ENCODE results near the gene PDE4D.

Gene PDE4D

DNA sequence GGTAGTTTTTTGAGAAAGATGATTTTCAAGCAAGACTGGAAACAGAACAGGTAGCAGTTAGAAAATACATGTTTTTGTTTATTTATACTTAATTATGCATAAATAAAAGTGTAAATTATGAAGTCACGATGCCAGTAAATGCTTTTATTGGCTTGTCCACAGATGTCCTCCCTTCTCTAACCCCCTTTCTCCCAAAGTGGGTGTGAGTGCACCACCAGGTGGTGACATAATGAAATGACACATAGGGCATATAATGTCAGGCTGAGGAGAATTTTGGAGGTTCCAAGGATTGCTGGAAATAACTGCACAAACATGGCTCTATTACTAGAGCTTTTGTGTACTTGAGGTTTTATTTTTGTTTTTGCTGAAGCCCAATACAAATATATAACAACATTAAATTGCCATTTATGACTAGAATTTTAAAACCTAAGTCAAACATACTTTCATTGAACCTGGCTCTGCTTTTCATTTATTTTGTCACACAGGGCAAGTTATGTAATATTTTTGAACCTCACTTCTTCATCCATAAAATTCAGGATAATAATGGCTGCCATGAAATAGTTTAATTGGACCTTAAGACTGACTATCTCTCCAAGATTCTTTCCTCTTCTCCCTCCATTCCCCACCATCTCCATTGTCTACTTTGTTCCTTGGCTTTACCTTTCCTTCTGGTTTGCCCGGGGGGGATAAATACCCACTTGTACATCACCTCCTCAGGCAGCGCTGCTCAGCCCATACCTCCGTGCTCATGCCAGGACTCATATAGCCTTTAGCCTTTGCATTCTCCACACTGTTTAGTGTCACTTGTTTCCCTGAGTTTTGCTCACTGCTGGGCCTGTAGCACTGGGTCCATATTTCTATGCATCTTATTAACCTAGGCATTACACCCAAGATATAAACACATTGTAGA, 168.8 kb downstream of the PDE4D start:
- Histone ChIP-seq H3K9ac (ENCODE audit: low read length) (no peak overlapping the region), H3K4me3 (ENCODE audit: low read length) (no peak overlapping the region), H3K27me3 (ENCODE audit: control insufficient read depth, insufficient read depth, low read length) (no peaks in the 10 kb centered on the region), H3K4me1 (ENCODE audit: control insufficient read depth, insufficient read depth, low read length) (no peaks in the 10 kb centered on the region), H3K9me3 (ENCODE audit: control insufficient read depth, low read length) (no peaks in the 10 kb centered on the region), H3K36me3 (ENCODE audit: control insufficient read depth, insufficient read depth, low read length) (no peaks in the 10 kb centered on the region)

GRCh38 chr5:59722874-59723273, 170.7 kb downstream of the PDE4D start:
- Histone ChIP-seq H3K36me3 (ENCODE audit: control insufficient read depth, insufficient read depth, low read length) (no peaks in the 10 kb centered on the region), H3K9ac (ENCODE audit: low read length) (no peak overlapping the region), H3K4me1 (ENCODE audit: control insufficient read depth, insufficient read depth, low read length) (no peaks in the 10 kb centered on the region), H3K4me3 (ENCODE audit: low read length) (no peak overlapping the region), H3K9me3 (ENCODE audit: control insufficient read depth, low read length) (no peaks in the 10 kb centered on the region), H3K27me3 (ENCODE audit: control insufficient read depth, insufficient read depth, low read length) (no peaks in the 10 kb centered on the region)

DNA sequence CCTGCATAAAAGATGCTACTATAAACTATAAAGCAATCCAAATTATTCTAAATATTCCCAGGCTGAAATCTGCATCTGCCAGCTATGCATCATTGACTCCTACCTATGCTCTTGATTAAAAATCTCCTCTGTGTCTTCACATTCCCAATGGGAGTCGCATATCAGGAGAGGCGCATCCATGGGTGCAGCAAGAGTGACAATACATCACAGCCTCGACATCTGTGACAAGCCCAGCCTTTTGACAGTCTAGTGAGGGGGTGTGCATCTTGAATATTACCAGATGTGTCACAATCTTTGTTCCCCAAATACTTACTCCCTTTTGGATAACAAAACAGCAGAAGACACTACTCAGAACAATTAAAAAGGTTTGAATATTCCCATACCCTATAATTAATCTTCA, 171.8 kb downstream of the PDE4D start:
- H3K36me3 ChIP-seq (ENCODE audit: control insufficient read depth, insufficient read depth, low read length), result no peaks in the 10 kb centered on the region
- no peaks in the 10 kb centered on the region for H3K27me3 ChIP-seq (ENCODE audit: control insufficient read depth, insufficient read depth, low read length)
- H3K4me1 ChIP-seq (ENCODE audit: control insufficient read depth, insufficient read depth, low read length), result no peaks in the 10 kb centered on the region
- no peaks in the 10 kb centered on the region for H3K9me3 ChIP-seq (ENCODE audit: control insufficient read depth, low read length)
- H3K4me3 ChIP-seq (ENCODE audit: low read length), result no peak overlapping the region
- H3K9ac ChIP-seq (ENCODE audit: low read length), result no peak overlapping the region

DNA sequence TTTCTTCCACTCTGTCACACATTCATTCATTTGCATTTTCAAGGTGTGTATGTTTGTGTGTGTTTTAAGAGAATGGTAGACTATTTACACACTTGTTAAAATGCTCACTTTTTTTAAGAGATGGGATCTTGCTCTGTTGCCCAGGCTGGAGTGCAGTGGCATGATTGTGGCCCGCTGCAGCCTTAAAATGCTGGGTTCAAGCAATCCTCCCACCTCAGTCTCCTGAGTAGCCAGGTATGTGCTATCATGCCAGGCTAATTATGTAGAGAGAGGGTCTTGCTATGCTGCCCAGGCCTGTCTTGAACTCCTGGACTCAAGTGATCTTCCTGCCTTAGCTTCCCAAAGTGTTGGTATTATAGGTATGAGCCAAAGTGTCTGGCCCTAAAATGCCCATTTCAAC, 173.5 kb downstream of the PDE4D start:
- Histone ChIP-seq H3K4me3 (ENCODE audit: low read length) (no peak overlapping the region), H3K36me3 (ENCODE audit: control insufficient read depth, insufficient read depth, low read length) (no peaks in the 10 kb centered on the region), H3K9ac (ENCODE audit: low read length) (no peak overlapping the region), H3K9me3 (ENCODE audit: control insufficient read depth, low read length) (no peaks in the 10 kb centered on the region), H3K27me3 (ENCODE audit: control insufficient read depth, insufficient read depth, low read length) (no peaks in the 10 kb centered on the region), H3K4me1 (ENCODE audit: control insufficient read depth, insufficient read depth, low read length) (no peaks in the 10 kb centered on the region)

DNA sequence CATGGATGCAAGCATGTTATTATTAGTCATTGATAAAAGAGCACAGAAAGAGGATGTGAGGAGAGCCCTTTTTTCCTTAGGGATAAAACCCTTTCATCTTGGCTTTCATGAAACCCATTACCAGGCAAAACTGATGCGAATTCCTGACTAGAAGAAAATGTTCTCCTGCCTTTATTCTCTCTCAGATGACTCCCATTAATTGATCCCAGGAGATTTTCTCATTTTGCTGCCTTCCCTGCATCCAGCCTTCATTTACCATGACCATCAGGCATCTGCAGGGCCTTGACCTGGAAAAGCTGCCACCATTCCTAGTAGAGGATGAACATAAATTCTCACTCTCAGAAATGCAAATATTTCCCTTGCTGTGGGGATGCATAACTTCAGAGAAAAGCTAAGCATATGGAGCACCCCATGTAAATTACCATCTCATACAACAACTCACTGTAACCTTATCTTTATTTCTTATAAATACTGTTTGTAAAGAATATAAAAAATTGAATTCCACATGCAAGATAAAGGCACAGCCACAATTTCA, 176.5 kb downstream of the PDE4D start:
- H3K36me3 ChIP-seq (ENCODE audit: control insufficient read depth, insufficient read depth, low read length), result no peaks in the 10 kb centered on the region
- H3K27me3 ChIP-seq (ENCODE audit: control insufficient read depth, insufficient read depth, low read length), result no peaks in the 10 kb centered on the region
- H3K4me1 ChIP-seq (ENCODE audit: control insufficient read depth, insufficient read depth, low read length), result no peaks in the 10 kb centered on the region
- H3K9ac ChIP-seq (ENCODE audit: low read length), result no peak overlapping the region
- no peak overlapping the region for H3K4me3 ChIP-seq (ENCODE audit: low read length)
- H3K9me3 ChIP-seq (ENCODE audit: control insufficient read depth, low read length), result peaks cover 8% of the 10 kb centered on the region

DNA sequence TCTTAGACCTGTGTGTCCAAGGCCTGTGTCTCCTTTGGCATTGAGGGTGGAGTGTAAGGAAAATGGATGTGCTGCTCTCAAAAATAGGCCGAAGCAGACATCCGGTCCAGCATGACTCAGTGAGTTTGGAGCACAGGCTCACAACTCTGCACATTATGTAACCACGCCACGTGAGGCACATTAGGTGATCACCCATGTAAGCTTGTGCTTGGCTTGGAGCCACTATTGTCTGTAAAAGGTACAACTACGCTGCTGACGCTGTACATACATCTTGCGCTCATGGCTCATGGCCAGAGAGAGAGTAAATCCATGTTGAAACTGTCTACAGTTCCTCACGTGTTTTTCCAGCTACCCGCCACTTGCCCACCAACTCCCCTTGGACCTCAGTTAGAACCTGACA, 177.5 kb downstream of the PDE4D start:
- Histone ChIP-seq H3K4me3 (ENCODE audit: low read length) (no peak overlapping the region), H3K27me3 (ENCODE audit: control insufficient read depth, insufficient read depth, low read length) (no peaks in the 10 kb centered on the region), H3K9ac (ENCODE audit: low read length) (no peak overlapping the region), H3K9me3 (ENCODE audit: control insufficient read depth, low read length) (peaks cover 8% of the 10 kb centered on the region), H3K4me1 (ENCODE audit: control insufficient read depth, insufficient read depth, low read length) (no peaks in the 10 kb centered on the region), H3K36me3 (ENCODE audit: control insufficient read depth, insufficient read depth, low read length) (no peaks in the 10 kb centered on the region)

DNA sequence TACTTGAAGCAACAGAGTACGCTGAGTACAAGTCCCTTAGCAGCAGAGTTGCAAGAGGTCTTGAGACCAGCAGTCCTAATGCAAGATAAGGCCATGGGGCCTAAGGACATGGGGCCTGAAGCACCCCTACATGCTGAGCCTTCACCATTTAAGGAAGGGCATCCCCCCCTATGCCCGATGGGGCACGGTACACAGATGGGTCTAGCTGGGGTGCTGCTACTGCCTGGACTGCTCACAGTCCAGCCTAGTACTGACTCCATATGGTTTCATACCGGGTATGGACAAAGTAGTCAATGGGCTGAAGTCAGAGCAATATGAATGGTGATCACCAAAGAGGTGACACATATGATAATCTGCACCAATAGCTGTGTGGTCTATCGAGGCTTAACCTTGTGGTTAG, 178.3 kb downstream of the PDE4D start:
- H3K36me3 ChIP-seq (ENCODE audit: control insufficient read depth, insufficient read depth, low read length), result no peaks in the 10 kb centered on the region
- H3K4me1 ChIP-seq (ENCODE audit: control insufficient read depth, insufficient read depth, low read length), result no peaks in the 10 kb centered on the region
- H3K4me3 ChIP-seq (ENCODE audit: low read length), result no peak overlapping the region
- H3K9ac ChIP-seq (ENCODE audit: low read length), result no peak overlapping the region
- H3K27me3 ChIP-seq (ENCODE audit: control insufficient read depth, insufficient read depth, low read length), result no peaks in the 10 kb centered on the region
- H3K9me3 ChIP-seq (ENCODE audit: control insufficient read depth, low read length), result peaks cover 8% of the 10 kb centered on the region

- H3K4me1 ChIP-seq (ENCODE audit: control insufficient read depth, insufficient read depth, low read length), result no peaks in the 10 kb centered on the region
- H3K9ac ChIP-seq (ENCODE audit: low read length), result no peak overlapping the region
- no peaks in the 10 kb centered on the region for H3K27me3 ChIP-seq (ENCODE audit: control insufficient read depth, insufficient read depth, low read length)
- H3K4me3 ChIP-seq (ENCODE audit: low read length), result no peak overlapping the region
- H3K9me3 ChIP-seq (ENCODE audit: control insufficient read depth, low read length), result peaks cover 8% of the 10 kb centered on the region
- no peaks in the 10 kb centered on the region for H3K36me3 ChIP-seq (ENCODE audit: control insufficient read depth, insufficient read depth, low read length)
Measured at GRCh38 chr5:59713498-59713844, 180.1 kb downstream of the PDE4D start.

- no peaks in the 10 kb centered on the region for H3K4me1 ChIP-seq (ENCODE audit: control insufficient read depth, insufficient read depth, low read length)
- no peak overlapping the region for H3K4me3 ChIP-seq (ENCODE audit: low read length)
- H3K27me3 ChIP-seq (ENCODE audit: control insufficient read depth, insufficient read depth, low read length), result no peaks in the 10 kb centered on the region
- no peaks in the 10 kb centered on the region for H3K36me3 ChIP-seq (ENCODE audit: control insufficient read depth, insufficient read depth, low read length)
- H3K9ac ChIP-seq (ENCODE audit: low read length), result no peak overlapping the region
- H3K9me3 ChIP-seq (ENCODE audit: control insufficient read depth, low read length), result peaks cover 8% of the 10 kb centered on the region
Measured at GRCh38 chr5:59712836-59713497, 180.6 kb downstream of the PDE4D start.

DNA sequence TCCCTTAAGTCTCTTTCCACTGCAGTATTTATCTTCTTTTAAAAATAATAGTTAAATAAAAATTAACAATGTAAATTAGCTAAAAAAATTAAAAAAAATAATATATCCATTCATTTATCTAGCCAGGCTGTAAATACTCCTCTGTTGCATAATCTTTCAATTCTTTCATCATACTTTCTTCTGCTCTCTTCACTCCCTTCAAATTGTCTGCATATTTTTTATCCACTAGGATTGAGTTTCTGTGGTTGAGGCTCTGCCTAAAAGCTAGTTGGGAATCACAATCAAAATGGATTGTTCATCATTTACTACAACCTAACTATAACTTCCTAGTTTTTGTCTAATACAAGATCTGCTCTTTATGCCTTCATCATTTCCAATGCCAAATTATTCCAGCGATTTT, 182.2 kb downstream of the PDE4D start:
- H3K9me3 ChIP-seq (ENCODE audit: control insufficient read depth, low read length), result peaks cover 8% of the 10 kb centered on the region
- H3K9ac ChIP-seq (ENCODE audit: low read length), result no peak overlapping the region
- H3K4me3 ChIP-seq (ENCODE audit: low read length), result no peak overlapping the region
- no peaks in the 10 kb centered on the region for H3K27me3 ChIP-seq (ENCODE audit: control insufficient read depth, insufficient read depth, low read length)
- H3K4me1 ChIP-seq (ENCODE audit: control insufficient read depth, insufficient read depth, low read length), result no peaks in the 10 kb centered on the region
- no peaks in the 10 kb centered on the region for H3K36me3 ChIP-seq (ENCODE audit: control insufficient read depth, insufficient read depth, low read length)

GRCh38 chr5:59709846-59710245, 183.7 kb downstream of the PDE4D start:
- no peak overlapping the region for H3K4me3 ChIP-seq (ENCODE audit: low read length)
- no peaks in the 10 kb centered on the region for H3K4me1 ChIP-seq (ENCODE audit: control insufficient read depth, insufficient read depth, low read length)
- peaks cover 8% of the 10 kb centered on the region for H3K9me3 ChIP-seq (ENCODE audit: control insufficient read depth, low read length)
- no peak overlapping the region for H3K9ac ChIP-seq (ENCODE audit: low read length)
- no peaks in the 10 kb centered on the region for H3K36me3 ChIP-seq (ENCODE audit: control insufficient read depth, insufficient read depth, low read length)
- H3K27me3 ChIP-seq (ENCODE audit: control insufficient read depth, insufficient read depth, low read length), result no peaks in the 10 kb centered on the region

- no peaks in the 10 kb centered on the region for H3K4me1 ChIP-seq (ENCODE audit: control insufficient read depth, insufficient read depth, low read length)
- no peaks in the 10 kb centered on the region for H3K36me3 ChIP-seq (ENCODE audit: control insufficient read depth, insufficient read depth, low read length)
- H3K9ac ChIP-seq (ENCODE audit: low read length), result no peak overlapping the region
- no peak overlapping the region for H3K4me3 ChIP-seq (ENCODE audit: low read length)
- peaks cover 8% of the 10 kb centered on the region for H3K9me3 ChIP-seq (ENCODE audit: control insufficient read depth, low read length)
- no peaks in the 10 kb centered on the region for H3K27me3 ChIP-seq (ENCODE audit: control insufficient read depth, insufficient read depth, low read length)
Measured at GRCh38 chr5:59709346-59709821, 184.1 kb downstream of the PDE4D start.

All from mucosa of stomach (tissue), 1 donor.